H9 (cell line): ENCODE results near the gene B3GLCT. TPM values are rescaled to one million over a fixed set of nuclear protein-coding genes. Genes with fewer than 3 reads are reported as not detected.

Source experiments
- DNase-seq: peaks from one replicate; pipeline ENCODE4 v3.0.0-alpha.2; 2017
- H2AFZ ChIP-seq: one replicate; pipeline ENCODE4 v1.6.1; 2013; ENCODE audit warnings: mild to moderate bottlenecking, low read length, control low read depth, moderate library complexity
- H2AK5ac ChIP-seq: 2 replicates; pipeline ENCODE4 v1.6.1; 2013; ENCODE audit warnings: low read length, control low read depth, mixed read lengths; ENCODE audit not compliant: insufficient read length
- H2BK120ac ChIP-seq: one replicate; pipeline ENCODE4 v1.6.1; 2013; ENCODE audit warnings: low read depth, mild to moderate bottlenecking, low read length, control low read depth, inconsistent platforms; ENCODE audit not compliant: poor library complexity, severe bottlenecking
- H2BK12ac ChIP-seq: 2 replicates; pipeline ENCODE4 v1.6.1; 2013; ENCODE audit warnings: low read length, control low read depth, mixed read lengths, low read depth; ENCODE audit not compliant: insufficient read length
- H2BK15ac ChIP-seq: 2 replicates; pipeline ENCODE4 v1.6.1; 2013; ENCODE audit warnings: low read depth, low read length, control low read depth
- H2BK20ac ChIP-seq: one replicate; pipeline ENCODE4 v1.6.1; 2013; ENCODE audit warnings: low read depth, mild to moderate bottlenecking, low read length, control low read depth, inconsistent platforms; ENCODE audit not compliant: poor library complexity, severe bottlenecking
- H2BK5ac ChIP-seq: 2 replicates; pipeline ENCODE4 v1.6.1; 2013; ENCODE audit warnings: low read length, control low read depth, mixed read lengths; ENCODE audit not compliant: insufficient read length
- H3K14ac ChIP-seq: 2 replicates; pipeline ENCODE4 v1.6.1; 2013; ENCODE audit warnings: low read length, control low read depth; ENCODE audit not compliant: insufficient read depth
- H3K18ac ChIP-seq: 2 replicates; pipeline ENCODE4 v1.6.1; 2013; ENCODE audit warnings: low read depth, mild to moderate bottlenecking, mixed read lengths, low read length, control low read depth; ENCODE audit not compliant: insufficient read length
- H3K23ac ChIP-seq: 2 replicates; pipeline ENCODE4 v1.6.1; 2013; ENCODE audit warnings: low read length, control low read depth, mixed read lengths, low read depth; ENCODE audit not compliant: insufficient read length
- H3K23me2 ChIP-seq: 2 replicates; pipeline ENCODE4 v1.6.1; 2013; ENCODE audit warnings: low read depth, mild to moderate bottlenecking, mixed read lengths, low read length, control low read depth; ENCODE audit not compliant: insufficient read length, poor library complexity, severe bottlenecking
- H3K27ac ChIP-seq: 2 replicates; pipeline ENCODE4 v1.5.1; 2013; ENCODE audit warnings: low read length, control low read depth, mixed read lengths, low read depth; ENCODE audit not compliant: insufficient read length
- H3K27me3 ChIP-seq: 2 replicates; pipeline ENCODE4 v1.6.1; 2013; ENCODE audit warnings: low read length, control low read depth, inconsistent platforms; ENCODE audit not compliant: insufficient read depth
- H3K4ac ChIP-seq: 2 replicates; pipeline ENCODE4 v1.6.1; 2013; ENCODE audit warnings: low read depth, mild to moderate bottlenecking, control low read depth, inconsistent platforms, low read length, moderate library complexity
- H3K4me1 ChIP-seq: 2 replicates; pipeline ENCODE4 v1.6.1; 2013; ENCODE audit warnings: low read length, control low read depth, inconsistent platforms; ENCODE audit not compliant: insufficient read depth
- H3K4me2 ChIP-seq: 2 replicates; pipeline ENCODE4 v1.6.1; 2013; ENCODE audit warnings: low read length, control low read depth, mixed read lengths; ENCODE audit not compliant: insufficient read length, insufficient read depth
- H3K56ac ChIP-seq: 2 replicates; pipeline ENCODE4 v1.6.1; 2013; ENCODE audit warnings: low read depth, mild to moderate bottlenecking, mixed read lengths, low read length, control low read depth; ENCODE audit not compliant: insufficient read length
- H3K79me1 ChIP-seq: 2 replicates; pipeline ENCODE4 v1.6.1; 2013; ENCODE audit warnings: low read depth, mild to moderate bottlenecking, moderate library complexity, low read length, control low read depth, inconsistent platforms; ENCODE audit not compliant: insufficient read depth, poor library complexity, severe bottlenecking
- H3K79me2 ChIP-seq: 2 replicates; pipeline ENCODE4 v1.6.1; 2013; ENCODE audit warnings: low read length, control low read depth, inconsistent platforms; ENCODE audit not compliant: insufficient read depth
- H3K9ac ChIP-seq: 2 replicates; pipeline ENCODE4 v1.6.1; 2013; ENCODE audit warnings: low read length, control low read depth, mixed read lengths; ENCODE audit not compliant: insufficient read length; ENCODE audit errors: extremely low read depth
- H3K9me3 ChIP-seq: one replicate; pipeline ENCODE4 v1.6.1; 2013; ENCODE audit warnings: low read depth, low read length, inconsistent platforms; ENCODE audit not compliant: control insufficient read depth
- H3T11ph ChIP-seq: one replicate; pipeline ENCODE4 v1.6.1; 2013; ENCODE audit warnings: mild to moderate bottlenecking, low read length, control low read depth, inconsistent platforms
- H4K20me1 ChIP-seq: one replicate; pipeline ENCODE4 v1.6.1; 2013; ENCODE audit not compliant: control insufficient read depth, insufficient read length, insufficient read depth
- H4K5ac ChIP-seq: 2 replicates; pipeline ENCODE4 v1.6.1; 2013; ENCODE audit warnings: low read depth, mild to moderate bottlenecking, mixed read lengths, low read length, control low read depth; ENCODE audit not compliant: insufficient read length
- H4K8ac ChIP-seq: replicated peaks from 2 replicates; pipeline ENCODE4 v1.6.1; 2013; ENCODE audit warnings: low read length, control low read depth, mixed read lengths, low read depth; ENCODE audit not compliant: insufficient read length
- H4K91ac ChIP-seq: 2 replicates; pipeline ENCODE4 v1.6.1; 2013; ENCODE audit warnings: low read depth, mild to moderate bottlenecking, moderate library complexity, mixed read lengths, low read length, control low read depth; ENCODE audit not compliant: insufficient read length
- H3K27ac Mint-ChIP-seq, 3 experiments: 2 replicates in 2 of 3; 3 replicates in 1 of 3; pipeline ENCODE4 v1.8.0; 2020 to 2021; ENCODE audit warnings: mixed read lengths in 3 of 3, mild to moderate bottlenecking in 1 of 3, moderate library complexity in 1 of 3
- H3K27me3 Mint-ChIP-seq: 2 replicates; pipeline ENCODE4 v1.8.0; 2021; ENCODE audit warnings: low read depth, mild to moderate bottlenecking, moderate library complexity, mixed read lengths
- H3K36me3 Mint-ChIP-seq, 3 experiments: 2 replicates in 2 of 3; 3 replicates in 1 of 3; pipeline ENCODE4 v1.8.0; 2020 to 2021; ENCODE audit warnings: low read depth in 3 of 3, mixed read lengths in 3 of 3; ENCODE audit not compliant: insufficient read depth in 1 of 3
- H3K4me1 Mint-ChIP-seq, 2 experiments: 2 replicates each; pipeline ENCODE4 v1.8.0; 2020; ENCODE audit warnings: mixed read lengths in 2 of 2
- H3K4me3 Mint-ChIP-seq, 2 experiments: 2 replicates in 1 of 2; 3 replicates in 1 of 2; pipeline ENCODE4 v1.8.0; 2020 to 2021; ENCODE audit warnings: mild to moderate bottlenecking in 2 of 2, mixed read lengths in 2 of 2, moderate library complexity in 1 of 2
- H3K9me3 Mint-ChIP-seq, 2 experiments: 2 replicates in 1 of 2; 3 replicates in 1 of 2; pipeline ENCODE4 v1.8.0; 2020; ENCODE audit warnings: mild to moderate bottlenecking in 2 of 2, mixed read lengths in 2 of 2, moderate library complexity in 1 of 2
- CTCF ChIP-seq: fragments of 200-600 bp; sonication (generic); conservative IDR thresholded peaks from 3 replicates; pipeline ENCODE4 v1.8.0; 2021; ENCODE audit warnings: antibody characterized with exemption, mild to moderate bottlenecking
- WGBS: extraction: QIAGEN DNeasy Blood & Tissue Kit; methylation state at CpG from one replicate; pipeline ENCODE4 v1.1.7; 2013; ENCODE audit warnings: missing lambda C conversion rate, low lambda C conversion rate, mixed read lengths; ENCODE audit not compliant: insufficient read length; ENCODE audit errors: extremely low coverage; 5-methylcytosine and 5-hydroxymethylcytosine counted together
- total RNA-seq: library from RNA; stranded (reverse); gene quantifications from 2 replicates; pipeline ENCODE4 v1.2.1, GENCODE V29; 2021

The B3GLCT gene
- total RNA-seq, 1 experiment from 2014 or later = 5.4 TPM

- no CpG with 5 or more reads among the region's 3 CpGs for WGBS
- Histone ChIP-seq H3K23me2 (no peaks in the 10 kb centered on the region), H2BK12ac (no peak overlapping the region), H3K56ac (no peak overlapping the region), H4K8ac (no peak overlapping the region), H3K4me2 (no peak overlapping the region), H3K4ac (no peak overlapping the region), H4K91ac (no peak overlapping the region), H3K4me1 (no peaks in the 10 kb centered on the region), H3K79me2 (no peaks in the 10 kb centered on the region), H3K27me3 (no peaks in the 10 kb centered on the region), H2BK15ac (no peak overlapping the region), H2AFZ (no peak overlapping the region), H3K18ac (no peak overlapping the region), H3K23ac (no peak overlapping the region), H4K20me1 (no peaks in the 10 kb centered on the region), H3T11ph (no peak overlapping the region), H2AK5ac (no peak overlapping the region), H3K27ac (no peak overlapping the region), H3K9ac (no peak overlapping the region), H3K79me1 (no peaks in the 10 kb centered on the region), H2BK20ac (no peak overlapping the region), H3K14ac (no peak overlapping the region), H2BK120ac (no peak overlapping the region), H2BK5ac (no peak overlapping the region), H3K9me3 (peaks cover 27% of the 10 kb centered on the region), H4K5ac (no peak overlapping the region)
- DNase-seq = no peak
- no peak for TF ChIP-seq CTCF
- Mint-ChIP-seq H3K36me3 (peaks cover 15 to 31% (median 20%) of the 10 kb centered on the region in 3 experiments), H3K9me3 (peaks cover 40 to 48% of the 10 kb centered on the region in 2 experiments), H3K4me1 (no peaks in the 10 kb centered on the region), H3K27me3 (peaks cover 1% of the 10 kb centered on the region; the same call in 1 of the 2 replicates), H3K4me3 (no peak overlapping the region), H3K27ac (no peak overlapping the region)
These were observed 157.2 kb downstream of the B3GLCT start for GRCh38 chr13:31356991-31357390.
